Activated naive CD4-positive, alpha-beta T cell treated with anti-CD3 and anti-CD28 coated beads, Interleukin-2, amount 10 ng/mL, durations not matched to agents 7 days and 5 days (primary cell): ENCODE results near the gene RNFT2.
A peak's percentile ranks its signal among the peaks of the same experiment; 100 is the strongest.

Experiments used
- CTCF ChIA-PET: fragments of 350-600 bp; sonication (Branson Sonifier 250); formaldehyde crosslinking; loops from one replicate; lab custom pipeline; 2021; ENCODE audit warnings: antibody characterized with exemption; lab: Charles Lee
- DNase-seq: peaks from one replicate; pipeline ENCODE4 v3.0.0-alpha.2; 2020
- H3K27ac Mint-ChIP-seq: one replicate; pipeline ENCODE4 v1.8.0; 2021; ENCODE audit warnings: mild to moderate bottlenecking, moderate library complexity, mixed read lengths
- H3K27me3 Mint-ChIP-seq: one replicate; pipeline ENCODE4 v1.8.0; 2021; ENCODE audit warnings: mild to moderate bottlenecking, mixed read lengths
- H3K36me3 Mint-ChIP-seq: one replicate; pipeline ENCODE4 v1.8.0; 2021; ENCODE audit warnings: mixed read lengths
- H3K4me1 Mint-ChIP-seq: one replicate; pipeline ENCODE4 v1.8.0; 2021; ENCODE audit warnings: mixed read lengths
- H3K4me3 Mint-ChIP-seq: one replicate; pipeline ENCODE4 v1.8.0; 2021; ENCODE audit warnings: mild to moderate bottlenecking, moderate library complexity, mixed read lengths
- H3K9me3 Mint-ChIP-seq: one replicate; pipeline ENCODE4 v1.8.0; 2021; ENCODE audit warnings: mixed read lengths

The RNFT2 gene

GRCh38 chr12:116881877-116882507 is 143.9 kb downstream of the RNFT2 start:
- CTCF ChIA-PET: interaction anchor here (0.8 to 3.3 kb wide), 4 partner anchors 141 to 178 kb away, joined by 3 to 17 read pairs (median 5); no protein-coding TSS in a partner anchor
- H3K27ac Mint-ChIP-seq: no peak overlapping the region
- peaks cover 2% of the 10 kb centered on the region for H3K36me3 Mint-ChIP-seq
- peak overlapping the region; percentile 48 for H3K4me3 Mint-ChIP-seq
- H3K9me3 Mint-ChIP-seq: no peaks in the 10 kb centered on the region
- DNase-seq: no peak
- peaks cover 98% of the 10 kb centered on the region for H3K27me3 Mint-ChIP-seq
- peaks cover 35% of the 10 kb centered on the region for H3K4me1 Mint-ChIP-seq

DNA sequence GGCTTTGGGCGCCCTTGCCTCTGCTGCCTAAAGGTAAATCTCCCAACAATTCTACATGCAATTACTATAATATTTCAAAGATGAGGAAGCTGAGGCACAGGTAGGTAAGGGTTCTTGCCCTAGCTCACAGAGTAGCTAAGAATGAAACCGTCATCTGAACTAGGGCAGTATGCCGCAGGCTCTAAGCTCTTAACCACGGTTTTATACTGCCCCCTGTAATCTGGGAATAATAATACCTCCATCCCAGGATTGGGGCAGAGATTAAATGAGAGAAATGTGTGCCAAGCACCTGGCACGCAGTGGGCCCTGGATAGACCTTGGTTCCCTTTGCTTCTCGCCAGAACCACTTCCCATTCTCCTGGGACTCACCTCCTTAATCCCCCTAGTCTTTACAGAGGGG is 144.6 kb downstream of the RNFT2 start:
- Mint-ChIP-seq H3K4me3 (no peak overlapping the region), H3K4me1 (peaks cover 35% of the 10 kb centered on the region), H3K27ac (no peak overlapping the region), H3K27me3 (peaks cover 91% of the 10 kb centered on the region), H3K36me3 (peaks cover 2% of the 10 kb centered on the region), H3K9me3 (no peaks in the 10 kb centered on the region)
- CTCF ChIA-PET: interaction anchor here (0.8 to 3.3 kb wide), 4 partner anchors 141 to 179 kb away, joined by 3 to 17 read pairs (median 5); no protein-coding TSS in a partner anchor
- no peak for DNase-seq

DNA sequence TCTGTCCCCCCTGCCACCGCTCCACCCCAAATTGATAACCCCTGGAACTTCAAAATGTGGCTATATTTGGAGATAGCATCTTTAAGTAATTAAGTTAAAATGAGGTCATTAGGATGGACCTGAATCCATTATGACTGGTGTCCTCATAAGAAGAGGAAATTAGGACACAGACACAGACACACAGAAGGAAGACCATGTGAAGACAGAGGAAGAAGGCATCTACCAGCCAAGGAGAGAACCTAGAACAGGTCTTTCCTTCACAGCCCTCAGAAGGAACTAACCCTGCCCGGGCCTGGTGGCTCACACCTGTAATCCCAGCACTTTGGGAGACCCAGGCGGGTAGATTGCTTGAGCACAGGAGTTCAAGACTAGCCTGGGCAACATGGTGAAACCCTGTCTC is 146.8 kb downstream of the RNFT2 start:
- CTCF ChIA-PET: no interaction called here
- H3K27ac Mint-ChIP-seq: no peak overlapping the region
- DNase-seq: no peak
- peaks cover 90% of the 10 kb centered on the region for H3K27me3 Mint-ChIP-seq
- H3K9me3 Mint-ChIP-seq: no peaks in the 10 kb centered on the region
- H3K4me1 Mint-ChIP-seq: peaks cover 20% of the 10 kb centered on the region
- H3K36me3 Mint-ChIP-seq: no peaks in the 10 kb centered on the region
- H3K4me3 Mint-ChIP-seq: no peak overlapping the region

DNA sequence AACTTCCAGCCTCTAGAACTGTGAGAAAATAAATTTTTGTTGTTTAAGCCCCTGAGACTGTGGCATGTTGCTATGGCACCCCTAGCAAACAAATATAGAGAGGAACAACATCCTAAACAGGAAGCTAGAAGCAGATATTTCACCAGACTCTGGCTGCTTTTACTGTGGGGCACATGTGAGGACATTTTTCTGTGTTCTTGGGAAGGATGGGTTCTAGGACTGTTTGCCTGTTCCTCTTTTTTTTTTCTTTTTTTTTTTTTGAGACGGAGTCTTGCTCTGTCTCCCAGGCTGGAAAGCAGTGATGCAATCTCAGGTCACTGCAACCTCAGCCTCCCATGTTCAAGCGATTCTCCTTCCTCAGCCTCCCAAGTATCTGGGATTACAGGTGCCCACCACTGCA is 147.4 kb downstream of the RNFT2 start:
- no peak for DNase-seq
- H3K27me3 Mint-ChIP-seq: peaks cover 84% of the 10 kb centered on the region
- H3K4me3 Mint-ChIP-seq: no peak overlapping the region
- no peaks in the 10 kb centered on the region for H3K9me3 Mint-ChIP-seq
- CTCF ChIA-PET: no interaction called here
- no peaks in the 10 kb centered on the region for H3K36me3 Mint-ChIP-seq
- no peak overlapping the region for H3K27ac Mint-ChIP-seq
- H3K4me1 Mint-ChIP-seq: peaks cover 14% of the 10 kb centered on the region

- no peak for DNase-seq
- Mint-ChIP-seq H3K27me3 (peaks cover 77% of the 10 kb centered on the region), H3K4me3 (no peak overlapping the region), H3K27ac (no peak overlapping the region), H3K9me3 (no peaks in the 10 kb centered on the region), H3K36me3 (no peaks in the 10 kb centered on the region), H3K4me1 (peaks cover 5% of the 10 kb centered on the region)
- CTCF ChIA-PET: no interaction called here
Measured at GRCh38 chr12:116887244-116887643, 149.1 kb downstream of the RNFT2 start.

DNA sequence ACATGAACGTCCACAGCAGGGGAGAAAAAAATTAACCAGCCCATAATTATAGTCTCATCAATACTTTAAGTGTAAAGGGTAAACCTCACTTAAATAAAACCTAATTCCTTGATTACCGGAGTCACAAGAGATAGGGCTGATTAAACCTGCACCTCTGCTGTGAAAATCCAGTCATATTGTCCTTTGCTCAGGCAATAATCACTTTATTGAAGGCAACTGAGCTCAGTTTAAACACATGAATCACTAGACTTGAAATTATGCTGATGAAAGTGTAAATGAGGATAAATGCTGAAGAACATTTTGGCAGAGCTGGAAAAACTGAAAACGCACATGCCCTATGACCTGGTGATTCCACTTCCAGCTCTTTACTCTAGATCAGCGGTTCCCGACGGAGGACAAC is 149.8 kb downstream of the RNFT2 start:
- no peak for DNase-seq
- H3K4me1 Mint-ChIP-seq: no peaks in the 10 kb centered on the region
- no peaks in the 10 kb centered on the region for H3K9me3 Mint-ChIP-seq
- CTCF ChIA-PET: no interaction called here
- H3K4me3 Mint-ChIP-seq: no peak overlapping the region
- H3K27ac Mint-ChIP-seq: no peak overlapping the region
- H3K27me3 Mint-ChIP-seq: peaks cover 71% of the 10 kb centered on the region
- no peaks in the 10 kb centered on the region for H3K36me3 Mint-ChIP-seq

DNA sequence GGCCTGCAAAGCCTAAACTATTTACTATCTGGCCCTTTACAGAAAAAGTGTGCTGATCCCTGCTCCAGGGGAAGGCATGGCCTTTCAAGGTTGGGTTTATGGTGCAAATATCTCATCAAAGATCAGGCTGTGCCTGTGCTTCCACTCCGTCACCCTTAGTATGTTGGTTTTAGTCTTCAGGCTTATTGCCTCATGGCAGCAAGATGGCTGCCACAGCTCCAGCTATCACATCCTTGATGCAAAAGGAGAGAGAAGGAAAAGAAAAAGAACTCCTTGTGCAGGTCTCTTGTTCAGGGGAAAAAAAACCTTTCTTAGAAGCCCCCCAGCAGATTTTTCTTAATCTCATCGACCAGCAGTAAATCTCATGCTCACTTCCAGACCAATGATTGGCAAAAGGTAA is 152.2 kb downstream of the RNFT2 start:
- no peaks in the 10 kb centered on the region for H3K4me1 Mint-ChIP-seq
- H3K4me3 Mint-ChIP-seq: no peak overlapping the region
- no peak for DNase-seq
- no peaks in the 10 kb centered on the region for H3K9me3 Mint-ChIP-seq
- H3K27me3 Mint-ChIP-seq: peaks cover 48% of the 10 kb centered on the region
- no peak overlapping the region for H3K27ac Mint-ChIP-seq
- no peaks in the 10 kb centered on the region for H3K36me3 Mint-ChIP-seq
- CTCF ChIA-PET: no interaction called here

DNA sequence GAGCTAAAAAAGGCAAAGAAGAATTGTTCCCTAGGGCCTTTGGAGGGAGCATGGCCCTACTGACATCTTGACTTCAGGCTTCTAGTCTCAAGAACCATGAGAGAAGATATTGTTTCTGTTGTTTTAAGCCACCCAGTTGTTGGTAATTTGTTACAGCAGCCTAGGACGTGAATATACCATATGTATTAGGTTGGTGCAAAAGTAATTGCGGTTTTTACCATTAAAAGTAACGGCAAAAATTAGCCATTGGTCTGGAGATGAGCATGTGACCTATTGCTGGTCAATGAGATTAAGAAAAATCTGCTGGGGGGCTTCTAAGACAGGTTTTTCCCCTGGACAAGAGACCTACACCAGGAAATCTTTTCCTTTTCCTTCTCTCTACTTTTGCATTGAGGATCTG is 152.9 kb downstream of the RNFT2 start:
- H3K27ac Mint-ChIP-seq: no peak overlapping the region
- no peaks in the 10 kb centered on the region for H3K9me3 Mint-ChIP-seq
- no peak for DNase-seq
- H3K36me3 Mint-ChIP-seq: no peaks in the 10 kb centered on the region
- CTCF ChIA-PET: no interaction called here
- no peaks in the 10 kb centered on the region for H3K4me1 Mint-ChIP-seq
- no peak overlapping the region for H3K4me3 Mint-ChIP-seq
- peaks cover 46% of the 10 kb centered on the region for H3K27me3 Mint-ChIP-seq

DNA sequence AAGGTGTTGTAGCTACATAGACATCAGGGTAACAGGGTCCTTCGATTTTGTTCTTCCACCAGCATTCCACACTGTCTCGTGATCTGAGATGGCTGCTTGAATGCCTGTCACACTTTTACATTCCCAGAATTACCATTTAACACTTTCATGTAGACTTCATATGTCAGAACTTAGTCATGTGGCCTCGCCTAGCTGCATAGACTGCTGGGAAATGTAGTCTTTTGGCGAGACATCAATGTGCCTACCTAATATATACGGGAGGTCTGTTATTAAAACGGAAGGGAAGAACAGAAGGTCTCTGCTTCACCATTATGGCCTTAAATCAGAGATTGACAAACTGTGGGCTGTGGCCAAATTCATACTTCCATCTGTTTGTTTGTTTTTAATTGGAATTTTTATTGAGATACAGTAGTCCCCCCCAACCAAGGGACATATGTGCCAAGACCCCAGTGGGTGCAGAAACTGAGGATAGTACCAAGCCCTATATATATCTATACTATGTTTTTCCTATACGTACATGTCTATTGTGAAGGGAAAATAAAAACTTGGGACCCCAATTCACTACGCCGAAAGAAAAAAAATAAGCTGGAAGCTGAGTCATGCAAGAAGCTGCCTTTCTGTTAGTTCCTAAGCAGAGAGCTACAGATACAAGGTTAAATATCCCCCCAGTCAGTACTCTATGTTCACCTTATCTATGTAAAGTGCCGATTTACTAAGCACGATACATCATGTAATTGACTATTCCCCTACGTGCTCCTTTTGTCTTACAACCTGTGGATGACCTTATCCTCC is 154.4 kb downstream of the RNFT2 start:
- Mint-ChIP-seq H3K27me3 (peaks cover 52% of the 10 kb centered on the region), H3K36me3 (no peaks in the 10 kb centered on the region), H3K4me1 (no peaks in the 10 kb centered on the region), H3K4me3 (no peak overlapping the region), H3K9me3 (no peaks in the 10 kb centered on the region), H3K27ac (no peak overlapping the region)
- DNase-seq: no peak
- CTCF ChIA-PET: interaction anchor here (1.6 kb wide), 1 partner anchor 133 kb away, joined by 3 read pairs; no protein-coding TSS in a partner anchor

DNA sequence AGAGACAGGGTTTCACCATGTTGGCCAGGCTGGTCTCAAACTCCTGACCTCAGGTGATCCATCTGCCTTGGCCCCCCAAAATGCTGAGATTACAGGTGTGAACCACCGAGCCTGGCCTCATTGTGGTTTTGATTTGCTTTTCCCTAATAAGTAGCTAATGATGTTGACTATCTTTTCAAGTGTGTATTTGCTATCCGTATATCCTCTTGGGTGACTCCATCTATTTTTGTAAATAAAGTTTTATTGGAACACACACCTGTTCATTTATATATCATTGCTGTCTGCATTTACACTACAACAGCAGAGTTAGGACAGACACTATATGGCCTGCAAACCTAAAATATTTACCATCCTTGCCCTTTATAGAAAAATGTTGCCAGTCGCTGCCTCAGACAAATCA is 156.8 kb downstream of the RNFT2 start:
- H3K4me1 Mint-ChIP-seq: no peaks in the 10 kb centered on the region
- H3K9me3 Mint-ChIP-seq: no peaks in the 10 kb centered on the region
- H3K27ac Mint-ChIP-seq: no peak overlapping the region

GRCh38 chr12:116896411-116896924 is 158.4 kb downstream of the RNFT2 start:
- H3K27me3 Mint-ChIP-seq: peaks cover 63% of the 10 kb centered on the region
- CTCF ChIA-PET: no interaction called here
- no peak overlapping the region for H3K4me3 Mint-ChIP-seq
- no peaks in the 10 kb centered on the region for H3K9me3 Mint-ChIP-seq
- no peak overlapping the region for H3K27ac Mint-ChIP-seq
- no peaks in the 10 kb centered on the region for H3K4me1 Mint-ChIP-seq
- no peaks in the 10 kb centered on the region for H3K36me3 Mint-ChIP-seq
- DNase-seq: no peak

More for the DNA sequence above, 156.8 kb downstream of the RNFT2 start:
- peaks cover 53% of the 10 kb centered on the region for H3K27me3 Mint-ChIP-seq
- CTCF ChIA-PET: no interaction called here
- no peak overlapping the region for H3K4me3 Mint-ChIP-seq
- DNase-seq: no peak
- no peaks in the 10 kb centered on the region for H3K36me3 Mint-ChIP-seq

- Mint-ChIP-seq H3K9me3 (no peaks in the 10 kb centered on the region), H3K27ac (no peak overlapping the region), H3K4me3 (no peak overlapping the region), H3K36me3 (no peaks in the 10 kb centered on the region), H3K27me3 (peaks cover 65% of the 10 kb centered on the region), H3K4me1 (no peaks in the 10 kb centered on the region)
- no peak for DNase-seq
- CTCF ChIA-PET: no interaction called here
Measured at GRCh38 chr12:116897476-116897875, 159.4 kb downstream of the RNFT2 start.

GRCh38 chr12:116898669-116899068 is 160.6 kb downstream of the RNFT2 start:
- CTCF ChIA-PET: no interaction called here
- Mint-ChIP-seq H3K4me3 (no peak overlapping the region), H3K4me1 (no peaks in the 10 kb centered on the region)

GRCh38 chr12:116901612-116902011 is 163.5 kb downstream of the RNFT2 start:
- no peaks in the 10 kb centered on the region for H3K9me3 Mint-ChIP-seq
- no peak for DNase-seq
- H3K4me3 Mint-ChIP-seq: no peak overlapping the region
- no peaks in the 10 kb centered on the region for H3K4me1 Mint-ChIP-seq
- H3K27ac Mint-ChIP-seq: no peak overlapping the region
- CTCF ChIA-PET: no interaction called here
- H3K36me3 Mint-ChIP-seq: no peaks in the 10 kb centered on the region
- peaks cover 91% of the 10 kb centered on the region for H3K27me3 Mint-ChIP-seq

More at GRCh38 chr12:116898669-116899068, 160.6 kb downstream of the RNFT2 start:
- Mint-ChIP-seq H3K36me3 (no peaks in the 10 kb centered on the region), H3K27ac (no peak overlapping the region), H3K27me3 (peaks cover 77% of the 10 kb centered on the region), H3K9me3 (no peaks in the 10 kb centered on the region)
- no peak for DNase-seq
